NCI-H460 (cell line): ENCODE results near the gene PLEKHJ1. TPM values are rescaled to one million over a fixed set of nuclear protein-coding genes. Genes with fewer than 3 reads are reported as not detected.
"Not testable (repeated sequence)": the region's sequence is repeated elsewhere in the genome, so short reads cannot be mapped to it uniquely, and the experiment has no call there.

Experiments
- DNase-seq: peaks from one replicate; pipeline ENCODE4 v3.0.0-alpha.2; 2016; ENCODE audit warnings: low read depth; ENCODE audit errors: extremely low read depth
- polyA plus RNA-seq: library from polyadenylated mRNA; depleted of rRNA; stranded (reverse); fragments of >200 nt; gene quantifications from 2 replicates; pipeline ENCODE4 v1.2.3, GENCODE V29; 2014; cell fraction: nucleus; rRNA removed
- total RNA-seq: library from RNA; depleted of rRNA; stranded (reverse); fragments of >200 nt; shearing (Covaris generic); gene quantifications from 2 replicates; pipeline ENCODE4 v1.2.3, GENCODE V29; 2014; rRNA removed

The PLEKHJ1 gene
- 45.3 and 46.6 TPM in 2 replicates for total RNA-seq
- 166 and 168 TPM in 2 replicates for polyA plus RNA-seq

- DNase-seq, result peak; percentile 94
Measured at GRCh38 chr19:2236314-2237050, at the start of gene PLEKHJ1, which contains the start of gene SF3A2. TSS of gene PLEKHJ1 (minus strand) at chr19:2236329. CDS start at chr19:2236248, 81 bp downstream. TSS of gene SF3A2 (plus strand) at chr19:2236824. CDS start at chr19:2243419, 6,595 bp downstream.

- DNase-seq, result no peak
Measured at GRCh38 chr19:2283835-2284507, 47.8 kb upstream of the PLEKHJ1 start.

GRCh38 chr19:2282862-2283237 lies 46.7 kb upstream of the PLEKHJ1 start:
- no peak for DNase-seq

- no peak for DNase-seq
Measured at GRCh38 chr19:2282062-2282861, 46.1 kb upstream of the PLEKHJ1 start, which contains the start of gene PEAK3. TSS of gene PEAK3 (minus strand) at chr19:2282175. CDS start at chr19:2280931, 1,244 bp downstream.

GRCh38 chr19:2281265-2282061 lies 45.3 kb upstream of the PLEKHJ1 start:
- DNase-seq, result not testable (repeated sequence)

- no peak for DNase-seq
Measured at GRCh38 chr19:2280633-2281264, 44.6 kb upstream of the PLEKHJ1 start.

- DNase-seq, result no peak
Measured at GRCh38 chr19:2278459-2279158, 42.5 kb upstream of the PLEKHJ1 start.

- no peak for DNase-seq
Measured at GRCh38 chr19:2277138-2277537, 41.0 kb upstream of the PLEKHJ1 start.

- DNase-seq, result no peak
Measured at GRCh38 chr19:2276429-2276986, 40.4 kb upstream of the PLEKHJ1 start.

- DNase-seq, result no peak
Measured at GRCh38 chr19:2275588-2276428, 39.7 kb upstream of the PLEKHJ1 start.

GRCh38 chr19:2274931-2275535 lies 38.9 kb upstream of the PLEKHJ1 start:
- no peak for DNase-seq

GRCh38 chr19:2274185-2274711 lies 38.1 kb upstream of the PLEKHJ1 start:
- no peak for DNase-seq

- DNase-seq, result peak; percentile 57
Measured at GRCh38 chr19:2273356-2274184, 37.4 kb upstream of the PLEKHJ1 start.

- no peak for DNase-seq
Measured at GRCh38 chr19:2271234-2272103, 35.3 kb upstream of the PLEKHJ1 start.
